Mucosa of gallbladder (tissue), 1 donor: ENCODE measurements around the gene GDNF. TPM values are rescaled to one million over a fixed set of nuclear protein-coding genes. Genes with fewer than 3 reads are reported as not detected.
"Not testable (repeated sequence)": the region's sequence is repeated elsewhere in the genome, so short reads cannot be mapped to it uniquely, and the experiment has no call there.

Experiments
- DNase-seq: peaks from one replicate; pipeline ENCODE4 v3.0.0-alpha.2; 2020; ENCODE audit warnings: low spot score
- total RNA-seq: library from RNA; stranded (reverse); gene quantifications from one replicate; pipeline ENCODE4 v1.2.1, GENCODE V29; 2021
- donor health status: DM: no; HTN: no; CAD: no.

GDNF gene
- 1.2 TPM for total RNA-seq

- DNase-seq: peak; percentile 32
Observed at GRCh38 chr5:37839407-37840052, at the start of gene GDNF. TSS of gene GDNF (minus strand) at chr5:37840041. CDS start at chr5:37834796, 5,245 bp downstream.

GRCh38 chr5:37888476-37888875, 48.6 kb upstream of the GDNF start:
- DNase-seq: no peak

- DNase-seq: no peak
Observed at GRCh38 chr5:37886242-37886905, 46.5 kb upstream of the GDNF start.

GRCh38 chr5:37882636-37883035, 42.8 kb upstream of the GDNF start:
- no peak for DNase-seq

- DNase-seq: no peak
Observed at GRCh38 chr5:37881359-37881758, 41.5 kb upstream of the GDNF start.

- DNase-seq: no peak
Observed at GRCh38 chr5:37876943-37877342, 37.1 kb upstream of the GDNF start.

GRCh38 chr5:37876245-37876644, 36.4 kb upstream of the GDNF start:
- DNase-seq: no peak

GRCh38 chr5:37875051-37875787, 35.4 kb upstream of the GDNF start:
- DNase-seq: no peak

- no peak for DNase-seq
Observed at GRCh38 chr5:37873988-37874387, 34.1 kb upstream of the GDNF start.

- DNase-seq: no peak
Observed at GRCh38 chr5:37871023-37871815, 31.4 kb upstream of the GDNF start.

- DNase-seq: no peak
Observed at GRCh38 chr5:37869216-37869615, 29.4 kb upstream of the GDNF start.

- no peak for DNase-seq
Observed at GRCh38 chr5:37867654-37868053, 27.8 kb upstream of the GDNF start.

- DNase-seq: not testable (repeated sequence)
Observed at GRCh38 chr5:37862907-37863306, 23.1 kb upstream of the GDNF start.

- DNase-seq: no peak
Observed at GRCh38 chr5:37860206-37860605, 20.4 kb upstream of the GDNF start.

GRCh38 chr5:37859805-37860204, 20.0 kb upstream of the GDNF start:
- no peak for DNase-seq

- DNase-seq: no peak
Observed at GRCh38 chr5:37858250-37858649, 18.4 kb upstream of the GDNF start.

- no peak for DNase-seq
Observed at GRCh38 chr5:37857696-37858095, 17.9 kb upstream of the GDNF start.

- no peak for DNase-seq
Observed at GRCh38 chr5:37855438-37855837, 15.6 kb upstream of the GDNF start.

GRCh38 chr5:37851305-37851704, 11.5 kb upstream of the GDNF start:
- no peak for DNase-seq

- DNase-seq: no peak
Observed at GRCh38 chr5:37850226-37850865, 10.5 kb upstream of the GDNF start.

GRCh38 chr5:37849641-37850040, 9.8 kb upstream of the GDNF start:
- DNase-seq: no peak

GRCh38 chr5:37847978-37848425, 8.2 kb upstream of the GDNF start:
- no peak for DNase-seq
